ENCODE measurements around the gene ZNF497.
"Not testable (repeated sequence)": the region's sequence is repeated elsewhere in the genome, so short reads cannot be mapped to it uniquely, and the experiment has no call there.

Gene ZNF497
- 0 to 0.98 reads per million in 2 donors for total RNA-seq

- peak; percentile 91 for DNase-seq
These were observed at the start of gene ZNF497 for GRCh38 chr19:58362272-58362994. ZNF497 (minus strand) TSS chr19:58362751; CDS start chr19:58357635, 5,116 bp downstream.

GRCh38 chr19:58409010-58409790 is 46.6 kb upstream of the ZNF497 start:
- no peak for DNase-seq

GRCh38 chr19:58408152-58409009 is 45.8 kb upstream of the ZNF497 start, which contains the start of gene ZNF584:
ZNF584 (plus strand) TSS chr19:58408649; CDS start chr19:58409148, 499 bp downstream.
- peak; percentile 89 for DNase-seq

GRCh38 chr19:58407658-58408151 is 45.2 kb upstream of the ZNF497 start:
- no peak for DNase-seq

GRCh38 chr19:58406818-58407657 is 44.5 kb upstream of the ZNF497 start:
- DNase-seq: no peak

GRCh38 chr19:58403920-58404478 is 41.4 kb upstream of the ZNF497 start:
- not testable (repeated sequence) for DNase-seq

- DNase-seq: no peak
These were observed 39.4 kb upstream of the ZNF497 start for GRCh38 chr19:58401840-58402421.

- peak; percentile 99 for DNase-seq
These were observed 38.6 kb upstream of the ZNF497 start for GRCh38 chr19:58400916-58401839.

- no peak for DNase-seq
These were observed 37.9 kb upstream of the ZNF497 start for GRCh38 chr19:58400316-58400915.

GRCh38 chr19:58399903-58400302 is 37.4 kb upstream of the ZNF497 start:
- no peak for DNase-seq

GRCh38 chr19:58398545-58398944 is 36.0 kb upstream of the ZNF497 start:
- DNase-seq: no peak

GRCh38 chr19:58398087-58398486 is 35.5 kb upstream of the ZNF497 start:
- no peak for DNase-seq

- DNase-seq: no peak
These were observed 35.0 kb upstream of the ZNF497 start for GRCh38 chr19:58397533-58398037.

- DNase-seq: no peak
These were observed 34.4 kb upstream of the ZNF497 start for GRCh38 chr19:58396691-58397532.

- no peak for DNase-seq
These were observed 33.6 kb upstream of the ZNF497 start for GRCh38 chr19:58395979-58396627.

- no peak for DNase-seq
These were observed 32.8 kb upstream of the ZNF497 start, which contains the start of gene RNF225 for GRCh38 chr19:58395220-58395978. RNF225 (plus strand) TSS chr19:58395656; CDS start chr19:58396090, 434 bp downstream.

- no peak for DNase-seq
These were observed 32.3 kb upstream of the ZNF497 start for GRCh38 chr19:58394821-58395219.

Data from T-helper 9 cell (primary cell).